LoVo (cell line): ENCODE data around the gene ETV5.

ENCODE experiments used
- DNase-seq: peaks from one replicate; pipeline ENCODE4 v3.0.0-alpha.2; 2016; ENCODE audit warnings: low spot score

Gene ETV5

GRCh38 chr3:186108941-186109865 is at the start of gene ETV5:
TSS of gene ETV5 (minus strand) at chr3:186109089. CDS start at chr3:186105868, 3,221 bp downstream.
- DNase-seq = peak; percentile 98

DNA sequence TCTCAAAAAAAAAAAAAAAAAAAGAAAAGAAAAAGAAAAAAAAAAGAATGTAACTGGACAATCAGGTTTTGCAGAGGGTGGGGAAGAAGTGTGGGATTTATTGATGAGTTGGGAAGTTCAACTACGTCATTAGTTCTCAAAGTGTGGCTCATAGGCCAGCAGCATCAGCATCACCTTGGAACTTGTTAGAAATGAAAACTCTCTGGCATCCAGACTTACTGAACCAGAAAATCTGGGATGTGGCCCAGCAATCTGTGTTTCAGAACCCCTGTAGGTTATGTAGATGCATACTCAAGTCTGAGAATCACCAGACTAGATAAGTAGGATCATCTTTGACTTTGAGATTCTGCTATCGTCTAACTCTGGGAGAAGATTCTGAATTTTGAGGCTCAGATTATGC is 45.8 kb upstream of the ETV5 start:
- DNase-seq = no peak

- no peak for DNase-seq
Observed at GRCh38 chr3:186152889-186153292, 44.0 kb upstream of the ETV5 start.

GRCh38 chr3:186152361-186152798 is 43.5 kb upstream of the ETV5 start:
- no peak for DNase-seq

DNA sequence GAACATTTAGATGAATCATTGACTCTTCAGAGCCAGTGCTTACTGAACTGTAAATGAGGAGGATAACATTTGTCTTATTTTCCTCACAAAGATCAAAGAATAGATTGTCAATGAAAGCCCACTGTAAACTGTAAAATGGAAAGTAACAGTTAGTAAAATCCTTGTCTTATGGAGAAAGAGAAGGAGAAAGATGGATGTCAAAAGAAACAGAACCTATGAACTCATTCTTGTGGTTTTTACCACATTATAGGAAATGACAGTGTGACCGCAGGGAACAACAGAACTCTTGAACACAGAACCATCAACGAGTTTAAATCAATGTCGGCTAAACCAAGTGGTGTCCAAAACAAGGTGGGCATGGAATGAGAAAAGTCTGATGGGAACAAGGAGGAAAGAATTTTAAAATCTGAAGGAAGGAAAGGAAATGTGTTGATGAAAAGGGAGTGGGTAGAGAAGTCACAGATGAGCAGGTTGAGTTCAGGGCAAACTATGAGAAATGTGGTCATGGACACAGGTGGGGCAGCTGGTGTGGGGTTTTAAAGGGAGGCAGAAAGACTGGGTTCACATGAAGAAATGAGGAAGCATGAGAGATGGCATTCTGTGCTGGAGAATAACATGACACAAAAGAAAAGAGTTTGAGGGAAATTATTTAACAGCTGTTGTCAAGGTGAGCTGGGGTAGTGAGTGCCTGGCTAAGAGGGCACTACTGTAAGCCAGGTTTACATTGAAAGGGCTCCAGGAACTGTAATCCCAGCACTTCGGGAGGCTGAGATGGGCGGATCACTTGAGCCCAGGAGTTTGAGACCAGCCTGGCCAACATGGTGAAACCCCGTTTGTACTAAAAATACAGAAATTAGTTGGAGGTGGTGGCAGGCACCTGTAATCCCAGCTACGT is 42.4 kb upstream of the ETV5 start:
- no peak for DNase-seq

DNA sequence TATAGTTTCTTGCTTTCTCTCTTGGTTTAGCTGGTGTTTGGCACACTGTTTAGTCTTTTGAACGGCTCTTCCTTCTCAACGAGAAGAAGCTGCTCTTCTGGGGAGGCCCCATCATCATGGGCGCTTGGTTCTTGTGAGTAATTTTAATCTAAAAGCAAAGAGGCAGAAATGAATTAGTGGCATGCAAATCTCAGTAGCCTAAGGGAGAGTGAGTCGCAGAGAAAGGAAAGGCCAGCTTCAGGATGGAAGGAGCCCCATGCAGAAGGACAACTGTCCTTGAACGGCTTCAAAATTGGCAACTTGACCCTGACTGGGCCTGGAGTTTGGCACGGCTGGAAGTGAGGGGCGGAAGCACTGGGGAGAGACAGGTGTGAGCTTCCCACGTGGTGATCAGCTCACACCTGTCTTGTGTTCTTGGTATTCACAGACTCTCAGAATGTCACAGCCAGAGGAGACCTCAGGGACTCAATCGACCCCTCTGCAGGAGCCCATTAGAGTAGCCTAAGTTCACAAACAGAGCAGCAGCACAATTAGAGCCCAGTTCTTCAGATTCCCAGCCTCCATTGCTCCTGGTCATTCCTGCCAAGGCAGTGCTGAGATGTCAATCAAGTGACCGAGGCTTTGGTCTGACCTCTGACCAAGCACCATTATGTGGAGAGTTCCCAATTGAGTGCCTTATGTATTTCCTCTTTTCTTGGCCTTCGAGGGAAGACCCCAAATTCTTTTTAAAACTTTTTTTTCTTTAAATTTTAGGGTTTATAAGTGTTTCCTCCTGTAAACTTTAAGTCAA is 41.3 kb upstream of the ETV5 start:
- DNase-seq = no peak

GRCh38 chr3:186149319-186149960 is 40.6 kb upstream of the ETV5 start:
- no peak for DNase-seq

- DNase-seq = no peak
Observed at GRCh38 chr3:186144257-186144656, 35.4 kb upstream of the ETV5 start.

GRCh38 chr3:186143250-186143649 is 34.4 kb upstream of the ETV5 start:
- DNase-seq = no peak

- DNase-seq = no peak
Observed at GRCh38 chr3:186142393-186142932, 33.6 kb upstream of the ETV5 start.

DNA sequence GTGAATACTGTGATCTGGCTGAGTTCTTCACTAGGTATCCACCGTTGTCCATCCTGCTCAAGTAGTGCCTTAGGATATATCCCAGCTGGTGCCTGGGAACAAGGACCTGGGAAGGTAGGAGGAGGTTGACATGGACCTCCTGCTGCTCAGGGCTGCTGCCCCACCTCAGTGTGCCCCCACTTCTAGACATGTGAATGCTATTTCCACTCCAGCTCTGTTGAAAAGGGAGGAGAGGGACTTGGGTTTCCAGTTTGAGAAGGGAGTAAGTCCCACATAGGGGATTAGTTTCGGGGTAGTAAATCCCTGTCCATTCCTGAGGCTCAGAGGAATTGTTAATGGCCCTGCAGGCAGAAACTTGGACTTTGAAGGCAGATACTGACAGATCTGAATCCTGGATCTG is 32.9 kb upstream of the ETV5 start:
- DNase-seq = no peak

- DNase-seq = no peak
Observed at GRCh38 chr3:186138272-186138981, 29.5 kb upstream of the ETV5 start.

DNA sequence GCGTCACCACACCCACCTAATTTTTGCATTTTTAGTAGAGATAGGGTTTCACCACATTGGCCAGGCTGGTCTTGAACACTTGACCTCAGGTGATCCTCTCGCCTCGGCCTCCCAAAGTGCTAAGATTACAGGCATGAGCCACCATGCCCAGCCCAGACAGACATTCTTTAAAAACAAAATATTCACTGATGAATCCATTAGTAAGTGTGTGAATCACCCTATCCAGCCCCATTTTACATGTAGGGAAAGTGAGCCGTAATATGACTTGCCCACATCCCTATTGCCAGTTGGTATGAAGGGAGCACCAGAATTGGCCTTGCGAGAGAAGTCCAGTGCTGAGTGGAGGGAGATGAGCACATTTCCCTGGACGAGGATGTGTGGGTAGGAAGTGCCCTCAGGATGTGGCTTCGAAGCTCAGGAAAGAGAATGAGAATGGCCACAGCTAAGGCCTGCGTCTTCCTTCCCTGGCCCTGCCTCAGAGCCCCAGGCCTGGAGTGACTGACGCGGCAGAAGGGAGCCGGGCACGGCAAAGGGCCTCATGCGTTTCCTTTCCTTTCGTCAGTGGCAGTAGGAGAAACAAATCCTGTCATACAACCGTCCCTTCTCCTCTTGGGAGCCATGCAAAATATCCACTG is 28.3 kb upstream of the ETV5 start:
- DNase-seq = no peak

DNA sequence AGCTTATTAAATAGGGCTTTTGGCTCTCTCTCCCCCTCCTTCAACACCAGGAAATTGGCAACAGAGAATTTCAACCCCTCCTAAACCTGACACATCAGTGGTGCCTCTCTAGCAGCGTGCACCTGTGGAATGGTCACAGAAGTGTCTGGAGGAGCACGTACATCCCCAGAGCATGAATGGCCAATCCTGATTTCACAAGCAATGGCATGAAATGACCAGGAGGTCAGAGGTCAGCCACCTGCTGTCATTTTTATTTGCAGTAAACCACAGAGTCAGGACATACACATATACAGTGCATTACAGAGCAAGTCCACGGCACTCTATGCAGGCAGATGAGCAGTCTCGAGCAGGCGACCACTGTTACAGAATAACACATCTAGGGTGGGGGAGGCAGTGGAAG is 25.1 kb upstream of the ETV5 start:
- DNase-seq = no peak

DNA sequence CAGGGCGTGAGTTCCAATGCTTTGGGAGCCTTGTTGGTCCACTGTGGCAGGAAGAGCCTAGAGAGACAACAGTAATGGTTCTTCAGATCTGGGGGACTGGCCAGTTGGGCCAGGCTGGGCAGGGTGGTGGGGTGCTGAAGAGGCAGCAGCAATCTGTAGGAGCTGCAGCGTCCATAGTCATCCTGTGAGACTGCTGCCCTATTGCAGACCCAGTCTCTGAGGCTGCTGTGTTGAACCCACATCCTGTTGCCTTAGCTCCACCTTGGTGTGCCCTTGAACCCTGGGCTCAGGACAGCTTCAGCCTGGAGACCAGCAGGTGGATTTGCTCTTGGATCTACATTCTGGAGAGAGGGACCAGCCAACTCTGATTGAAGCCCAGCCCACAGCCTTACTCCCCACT is 23.6 kb upstream of the ETV5 start:
- no peak for DNase-seq

- no peak for DNase-seq
Observed at GRCh38 chr3:186129206-186129605, 20.3 kb upstream of the ETV5 start.

- DNase-seq = no peak
Observed at GRCh38 chr3:186128158-186128557, 19.3 kb upstream of the ETV5 start.

GRCh38 chr3:186127463-186127862 is 18.6 kb upstream of the ETV5 start:
- DNase-seq = no peak

DNA sequence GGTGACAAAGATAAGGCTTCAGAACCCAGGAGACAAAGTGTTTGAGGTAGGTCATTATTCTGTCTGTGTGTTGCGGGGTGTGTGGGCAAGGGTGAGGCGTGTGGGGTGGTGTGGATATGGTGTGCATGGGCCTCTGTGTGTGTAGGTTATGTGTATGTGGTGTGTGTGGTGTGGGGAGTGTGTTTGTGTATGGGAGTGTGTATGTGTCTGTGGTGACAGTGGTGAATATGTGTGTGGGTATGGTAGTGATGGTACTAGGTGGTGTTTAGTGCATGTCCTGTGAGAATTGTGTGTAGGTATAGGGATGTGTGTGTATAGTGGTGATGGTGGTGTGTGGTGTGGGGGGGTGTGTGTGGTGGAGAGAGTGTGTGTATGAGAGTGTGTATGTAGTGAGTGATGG is 16.2 kb upstream of the ETV5 start:
- no peak for DNase-seq

DNA sequence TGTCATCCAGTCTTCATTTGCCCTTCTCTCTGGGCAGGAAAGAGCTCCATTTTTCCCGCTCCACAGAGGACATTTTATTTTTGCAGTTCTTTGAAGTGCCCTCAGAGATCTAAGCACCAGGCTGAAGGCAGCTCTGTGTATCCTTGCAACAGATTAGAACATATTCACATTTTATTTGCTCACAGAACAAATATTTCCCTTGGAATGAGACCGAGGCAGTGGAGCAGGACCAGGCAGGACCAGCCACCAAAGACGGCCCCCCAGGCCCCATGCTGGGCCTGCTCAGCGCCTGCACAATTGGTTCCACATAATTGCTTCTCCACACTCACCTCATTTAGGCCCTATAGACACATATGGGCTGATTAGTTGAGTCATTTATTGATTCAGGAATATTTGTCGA is 15.7 kb upstream of the ETV5 start:
- no peak for DNase-seq
